ENCODE results near the gene SACM1L.

Gene SACM1L, protein sequence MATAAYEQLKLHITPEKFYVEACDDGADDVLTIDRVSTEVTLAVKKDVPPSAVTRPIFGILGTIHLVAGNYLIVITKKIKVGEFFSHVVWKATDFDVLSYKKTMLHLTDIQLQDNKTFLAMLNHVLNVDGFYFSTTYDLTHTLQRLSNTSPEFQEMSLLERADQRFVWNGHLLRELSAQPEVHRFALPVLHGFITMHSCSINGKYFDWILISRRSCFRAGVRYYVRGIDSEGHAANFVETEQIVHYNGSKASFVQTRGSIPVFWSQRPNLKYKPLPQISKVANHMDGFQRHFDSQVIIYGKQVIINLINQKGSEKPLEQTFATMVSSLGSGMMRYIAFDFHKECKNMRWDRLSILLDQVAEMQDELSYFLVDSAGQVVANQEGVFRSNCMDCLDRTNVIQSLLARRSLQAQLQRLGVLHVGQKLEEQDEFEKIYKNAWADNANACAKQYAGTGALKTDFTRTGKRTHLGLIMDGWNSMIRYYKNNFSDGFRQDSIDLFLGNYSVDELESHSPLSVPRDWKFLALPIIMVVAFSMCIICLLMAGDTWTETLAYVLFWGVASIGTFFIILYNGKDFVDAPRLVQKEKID

GRCh38 chr3:45688882-45689786 lies at the start of gene SACM1L:
TSS of gene SACM1L (plus strand) at chr3:45689396. CDS start at chr3:45689466, 70 bp downstream.
- DNase-seq = peak; percentile 100

DNA sequence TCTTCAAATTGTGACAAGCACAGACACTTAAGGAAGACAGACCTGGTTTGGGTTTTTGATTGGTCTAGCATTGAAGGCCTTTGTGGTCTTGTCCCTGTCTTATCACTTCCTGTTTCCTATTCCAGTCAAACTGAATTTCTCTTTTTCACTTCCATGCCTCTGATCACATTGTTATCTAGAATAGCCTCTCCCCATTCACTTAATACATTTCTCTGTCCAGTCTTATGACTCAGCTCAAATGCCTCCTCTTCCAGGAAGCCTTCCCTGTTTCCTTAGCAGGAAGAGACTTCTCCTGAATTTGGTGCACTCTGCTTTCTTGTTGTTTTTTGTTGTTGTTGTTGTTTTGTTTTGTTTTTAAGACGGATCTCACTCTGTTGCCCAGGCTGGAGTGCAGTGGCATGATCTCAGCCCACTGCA lies 49.1 kb upstream of the SACM1L start:
- DNase-seq = no peak

DNA sequence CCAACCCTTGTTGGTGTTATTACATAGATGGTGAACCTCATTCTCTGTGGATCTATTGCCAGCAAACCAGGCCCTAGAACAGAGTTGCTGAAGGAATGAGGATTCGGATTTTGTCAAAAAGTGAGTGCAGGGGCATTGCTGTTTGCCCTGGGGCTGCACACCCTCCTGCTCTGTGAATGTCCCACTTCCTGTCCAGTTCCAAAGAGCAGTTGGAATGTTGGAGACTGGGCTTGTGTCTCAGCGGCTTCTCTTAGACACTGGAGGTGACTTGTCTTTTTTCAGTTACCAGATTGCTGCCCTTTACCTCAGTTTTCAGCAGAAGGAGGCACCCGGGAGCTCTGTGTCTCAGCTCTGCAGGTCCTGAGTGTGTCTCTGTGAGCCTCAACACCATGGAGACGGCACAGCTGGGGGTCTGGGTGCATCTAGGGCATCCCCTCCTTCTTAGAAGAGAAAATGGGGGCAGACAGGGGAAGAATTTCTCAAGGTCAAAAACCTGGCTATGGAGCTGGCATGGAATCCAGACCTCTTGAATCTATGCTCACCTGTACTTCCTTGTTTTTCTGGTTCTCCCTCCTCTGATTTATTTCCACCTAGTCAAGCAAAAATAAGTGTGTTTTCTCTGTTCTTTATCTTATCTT lies 48.4 kb upstream of the SACM1L start:
- DNase-seq = no peak

GRCh38 chr3:45641756-45642155 lies 47.4 kb upstream of the SACM1L start:
- no peak for DNase-seq

DNA sequence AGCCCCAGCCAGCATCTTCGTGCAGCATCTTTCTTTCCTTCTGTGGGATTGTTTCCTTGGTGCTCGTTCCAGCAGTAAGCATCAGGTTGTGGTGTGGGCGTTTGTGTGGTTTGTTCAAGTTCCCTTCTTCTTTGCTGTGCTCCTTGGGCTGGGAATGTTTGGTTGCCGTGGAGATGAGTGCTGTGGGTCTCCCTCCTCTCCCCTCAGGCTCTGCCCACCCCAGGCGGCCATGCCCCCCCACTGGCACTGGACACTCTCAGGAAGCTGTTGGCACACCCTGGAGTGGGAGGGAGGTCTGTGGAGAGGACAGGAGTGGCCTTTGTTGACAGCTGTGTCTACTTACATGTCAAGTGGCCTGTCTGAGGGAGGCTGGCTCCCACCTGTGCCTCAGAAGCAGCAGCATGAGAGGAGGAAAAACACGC lies 46.5 kb upstream of the SACM1L start:
- DNase-seq = no peak

- no peak for DNase-seq
Observed at GRCh38 chr3:45644063-45644790, 45.0 kb upstream of the SACM1L start.

DNA sequence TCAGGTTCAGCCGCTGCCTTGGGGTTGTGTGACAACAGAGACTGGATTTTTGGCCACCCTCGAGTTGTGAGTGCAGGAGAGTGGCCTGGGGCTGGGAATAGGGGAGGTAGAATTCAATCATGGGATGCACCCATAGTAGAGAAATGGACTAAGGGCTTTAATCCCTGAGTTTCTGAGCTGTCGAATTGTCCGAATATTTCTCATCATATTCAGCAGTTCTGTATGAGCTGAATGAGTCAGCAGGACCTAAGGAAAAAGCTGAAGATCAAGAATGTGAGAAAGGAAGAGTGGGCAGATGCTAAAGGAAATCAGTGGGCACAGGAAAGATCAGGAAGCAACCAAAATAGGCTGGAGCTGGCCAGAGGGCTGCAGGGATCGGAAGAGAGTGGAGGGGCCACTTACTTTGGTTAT lies 44.4 kb upstream of the SACM1L start:
- DNase-seq = no peak

GRCh38 chr3:45646051-45646585 lies 43.1 kb upstream of the SACM1L start:
- no peak for DNase-seq

DNA sequence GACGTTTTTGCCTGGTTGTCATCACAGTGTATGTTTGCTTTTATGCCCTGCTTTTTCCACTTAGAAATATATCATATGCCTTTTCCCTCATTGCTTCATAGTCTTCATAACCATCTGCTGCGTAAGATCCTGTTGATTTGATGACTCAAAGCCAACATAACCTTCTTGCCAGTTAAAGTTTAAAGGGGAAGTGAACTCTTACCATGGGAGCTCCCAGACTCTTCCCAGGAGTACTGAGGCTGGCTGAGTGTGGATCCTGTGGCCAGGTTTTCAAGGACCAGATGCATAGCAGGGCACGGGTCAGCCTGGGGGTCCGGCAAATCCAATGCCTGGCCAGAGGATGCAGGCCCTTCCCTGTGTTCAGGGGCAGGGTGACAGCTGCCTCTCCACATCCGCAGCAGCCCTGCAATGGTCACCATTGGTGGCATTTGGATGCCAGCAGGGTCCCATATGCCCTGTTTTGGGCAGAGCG lies 42.0 kb upstream of the SACM1L start:
- no peak for DNase-seq

- no peak for DNase-seq
Observed at GRCh38 chr3:45653205-45653604, 36.0 kb upstream of the SACM1L start.

- DNase-seq = no peak
Observed at GRCh38 chr3:45654397-45654944, 34.7 kb upstream of the SACM1L start.

GRCh38 chr3:45655906-45656305 lies 33.3 kb upstream of the SACM1L start:
- DNase-seq = no peak

GRCh38 chr3:45656575-45657363 lies 32.4 kb upstream of the SACM1L start:
- DNase-seq = peak; percentile 89

DNA sequence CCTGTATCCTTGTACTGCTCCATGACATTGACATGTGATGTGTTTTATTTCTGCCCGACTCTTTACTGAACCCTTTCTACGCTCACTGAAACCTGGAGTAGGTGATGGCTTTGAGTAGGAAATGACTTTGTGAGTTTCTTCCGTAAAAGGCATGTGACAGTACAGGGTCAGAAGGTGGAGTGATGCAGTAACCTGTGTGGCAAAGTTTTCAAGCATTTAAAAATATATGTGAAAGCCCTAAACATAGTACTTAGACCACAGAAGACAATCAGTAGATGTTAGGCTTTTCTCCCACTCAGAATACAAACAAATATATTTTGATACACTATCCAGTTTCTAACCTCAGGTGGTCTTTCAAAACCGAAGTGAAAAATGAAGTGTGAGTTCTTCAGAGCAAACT lies 31.3 kb upstream of the SACM1L start:
- DNase-seq = no peak

GRCh38 chr3:45659661-45660566 lies 29.3 kb upstream of the SACM1L start:
- no peak for DNase-seq

DNA sequence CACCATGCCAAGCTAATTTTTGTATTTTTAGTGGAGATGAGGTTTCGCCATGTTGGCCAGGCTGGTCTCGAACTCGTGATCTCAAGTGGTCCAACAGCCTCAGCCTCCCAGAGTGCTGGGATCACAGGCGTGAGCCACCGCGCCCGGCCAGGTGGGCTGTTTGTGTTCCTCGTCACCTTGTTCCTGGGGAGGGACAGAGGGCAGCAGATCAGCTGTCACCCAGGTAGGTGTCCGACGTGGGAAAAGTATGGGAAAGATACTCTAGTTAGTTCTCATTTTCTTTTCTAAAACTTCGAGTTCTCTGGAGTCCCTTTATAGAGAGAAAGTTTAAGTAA lies 28.7 kb upstream of the SACM1L start:
- DNase-seq = no peak

DNA sequence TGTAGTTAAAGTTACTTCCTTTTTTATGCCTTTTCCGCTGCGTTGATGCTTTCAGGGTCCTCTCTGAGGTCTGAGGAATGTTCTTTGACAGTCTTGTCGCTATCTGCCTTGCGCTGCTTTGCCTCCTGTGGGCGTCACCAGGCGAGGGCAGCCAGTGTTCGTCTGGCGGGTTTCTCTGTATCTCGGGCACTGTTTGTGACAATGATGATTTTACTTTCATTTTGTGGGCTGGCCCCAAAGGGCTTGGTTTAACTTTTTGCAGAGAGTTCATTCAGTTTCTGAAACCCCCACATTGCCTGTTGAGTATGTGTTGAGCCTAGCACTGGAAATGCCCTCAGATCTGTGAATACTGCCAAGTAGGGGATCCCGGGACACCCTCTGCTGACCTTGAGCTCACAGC lies 24.6 kb upstream of the SACM1L start:
- peak; percentile 81 for DNase-seq

DNA sequence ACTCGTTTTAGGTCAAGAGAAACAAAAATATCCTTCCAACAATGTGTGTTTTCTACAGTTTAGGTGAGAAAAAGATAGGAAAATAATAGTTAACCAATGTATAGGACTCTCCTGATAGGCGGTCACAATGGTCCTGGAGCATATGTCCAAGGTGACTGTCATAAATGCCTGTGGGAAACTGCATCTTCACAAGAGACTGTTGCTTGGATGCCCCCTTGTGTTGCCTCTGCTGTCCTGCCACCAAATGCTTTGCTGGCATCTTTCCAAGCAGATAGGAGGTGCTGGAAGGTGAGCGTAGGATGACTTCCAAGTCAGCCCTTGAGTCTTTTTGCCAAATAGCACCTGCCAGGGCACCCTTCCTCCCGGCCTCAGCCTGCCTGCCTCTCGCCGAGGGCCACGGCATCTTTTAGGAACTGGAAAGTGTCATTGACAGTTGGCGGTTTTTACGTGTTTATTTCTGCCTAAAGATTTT lies 24.1 kb upstream of the SACM1L start:
- DNase-seq = peak; percentile 64

DNA sequence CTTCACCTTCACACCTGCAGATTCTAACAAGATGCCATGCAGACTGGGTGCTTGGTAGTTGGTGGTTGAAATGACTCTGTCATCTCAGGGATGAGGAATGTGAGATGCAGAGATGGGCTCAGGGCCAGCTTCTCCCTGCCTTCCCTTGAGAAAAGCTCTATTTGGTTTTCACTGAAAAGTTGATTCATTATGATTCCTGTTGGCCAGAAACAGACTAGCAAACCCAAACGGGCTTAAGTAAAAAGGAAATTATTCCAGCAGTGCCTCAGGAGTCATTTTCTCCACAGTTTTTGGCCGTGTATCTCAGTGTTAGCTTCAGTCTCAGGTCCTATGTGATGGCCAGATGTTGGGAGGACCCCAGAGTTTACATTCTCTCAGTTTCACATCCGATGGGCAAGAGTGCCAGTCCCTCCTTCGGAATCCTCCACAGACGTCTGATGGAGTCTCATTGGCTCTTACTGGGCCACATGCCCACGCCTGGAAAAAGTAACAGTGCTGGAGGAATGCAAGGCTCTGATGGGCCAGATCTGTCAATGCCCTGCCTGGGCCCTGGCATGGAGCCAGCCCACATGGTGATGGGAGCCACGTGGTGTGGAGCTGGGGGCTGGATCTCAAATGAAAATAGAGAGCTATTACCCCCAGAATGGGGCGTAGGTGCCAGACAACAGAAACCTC lies 22.3 kb upstream of the SACM1L start:
- no peak for DNase-seq
